Activated CD8-positive, alpha-beta T cell treated with anti-CD3 and anti-CD28 coated beads for 36 hours (primary cell): ENCODE data around the gene CREBBP. TPM values are rescaled to one million over a fixed set of nuclear protein-coding genes. Genes with fewer than 3 reads are reported as not detected.

ENCODE experiments used
- ATAC-seq: fragments of 200-7000 bp; cut with Tn5 transposase; one replicate; pipeline ENCODE4 v1.10.0; 2021; ENCODE audit warnings: mild to moderate bottlenecking, moderate library complexity
- CTCF ChIA-PET: fragments of 350-600 bp; sonication (Branson Sonifier 250); formaldehyde crosslinking; loops from one replicate; lab custom pipeline; 2021; ENCODE audit warnings: antibody characterized with exemption; lab: Charles Lee
- POLR2A ChIA-PET: fragments of 350-600 bp; sonication (Branson Sonifier 250); formaldehyde crosslinking; loops from one replicate; lab custom pipeline; 2021; ENCODE audit warnings: antibody characterized with exemption; lab: Charles Lee
- DNase-seq: peaks from one replicate; pipeline ENCODE4 v3.0.0-alpha.2; 2020
- H3K27ac Mint-ChIP-seq: one replicate; pipeline ENCODE4 v1.8.0; 2021; ENCODE audit warnings: mild to moderate bottlenecking, mixed read lengths
- H3K27me3 Mint-ChIP-seq: one replicate; pipeline ENCODE4 v1.8.0; 2021; ENCODE audit warnings: mixed read lengths
- H3K36me3 Mint-ChIP-seq: one replicate; pipeline ENCODE4 v1.8.0; 2021; ENCODE audit warnings: low read depth, mixed read lengths
- H3K4me1 Mint-ChIP-seq: one replicate; pipeline ENCODE4 v1.8.0; 2021; ENCODE audit warnings: low read depth, mixed read lengths
- H3K4me3 Mint-ChIP-seq: one replicate; pipeline ENCODE4 v1.8.0; 2021; ENCODE audit warnings: mild to moderate bottlenecking, moderate library complexity, mixed read lengths
- H3K9me3 Mint-ChIP-seq: one replicate; pipeline ENCODE4 v1.8.0; 2021; ENCODE audit warnings: mixed read lengths
- intact Hi-C: fragments of 100-400 bp; cut with micrococcal nuclease; formaldehyde crosslinking; loops from one replicate; pipeline ENCODE4 v1.10.0; 2022
- total RNA-seq, 2 experiments: library from RNA; stranded (reverse); gene quantifications; one replicate each; pipeline ENCODE4 v1.2.3, GENCODE V29; 2021
- TF ChIP-seq, protein P1 (sequence below): fragments of 200-600 bp; IDR thresholded peaks from one replicate; pipeline ENCODE4 v1.8.0; 2022; ENCODE audit warnings: antibody characterized with exemption, mild to moderate bottlenecking

The CREBBP gene
- total RNA-seq, 2 experiments from 2014 or later = 27.9 to 33.5 TPM

DNA sequence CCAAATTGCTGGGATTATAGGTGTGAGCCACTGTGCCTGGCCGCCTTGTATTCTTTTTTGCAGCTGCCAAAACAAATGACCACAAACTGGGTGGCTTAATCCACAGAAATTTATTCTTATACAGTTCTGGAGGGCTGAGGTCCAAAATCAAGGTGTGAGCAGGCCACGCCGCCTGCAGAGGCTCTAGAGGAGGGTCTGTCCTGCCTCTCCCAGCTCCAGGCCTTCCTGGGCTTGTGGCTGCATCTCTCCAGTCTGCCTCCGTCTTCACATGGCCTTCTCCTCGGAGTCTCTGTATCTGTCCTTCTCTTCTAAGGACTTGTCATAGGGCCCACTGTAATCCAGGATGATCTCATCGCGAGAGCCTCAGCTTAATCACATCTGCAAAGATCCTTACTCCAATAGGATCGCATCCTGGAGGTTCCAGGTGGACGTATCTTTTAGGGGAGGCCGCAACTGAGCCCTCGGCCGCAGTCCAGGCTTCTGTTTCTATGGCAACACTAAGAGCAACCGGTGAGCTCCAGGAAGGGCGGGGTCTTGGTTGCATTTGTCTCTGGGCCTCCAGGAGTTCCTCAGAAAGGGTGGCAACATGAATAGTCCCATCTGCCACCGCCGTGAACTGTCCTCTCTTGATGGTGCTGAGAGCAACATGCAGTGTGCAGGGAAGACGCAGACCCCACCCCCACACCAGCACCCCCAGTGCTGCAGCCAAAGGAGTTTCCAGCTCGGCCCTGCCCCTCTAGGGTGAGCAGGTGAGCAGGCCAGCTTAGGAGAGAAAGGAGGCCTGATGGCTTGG, 29.5 kb upstream of the CREBBP start:
- no peak for DNase-seq
- Mint-ChIP-seq H3K4me1 (no peaks in the 10 kb centered on the region), H3K27ac (no peak overlapping the region), H3K9me3 (no peaks in the 10 kb centered on the region), H3K4me3 (no peak overlapping the region), H3K36me3 (no peaks in the 10 kb centered on the region), H3K27me3 (no peaks in the 10 kb centered on the region)
- CTCF ChIA-PET = interaction anchor here (1.0 kb wide), 1 partner anchor 138 kb away, joined by 3 read pairs; no protein-coding TSS in a partner anchor
- TF ChIP-seq, protein P1, sequence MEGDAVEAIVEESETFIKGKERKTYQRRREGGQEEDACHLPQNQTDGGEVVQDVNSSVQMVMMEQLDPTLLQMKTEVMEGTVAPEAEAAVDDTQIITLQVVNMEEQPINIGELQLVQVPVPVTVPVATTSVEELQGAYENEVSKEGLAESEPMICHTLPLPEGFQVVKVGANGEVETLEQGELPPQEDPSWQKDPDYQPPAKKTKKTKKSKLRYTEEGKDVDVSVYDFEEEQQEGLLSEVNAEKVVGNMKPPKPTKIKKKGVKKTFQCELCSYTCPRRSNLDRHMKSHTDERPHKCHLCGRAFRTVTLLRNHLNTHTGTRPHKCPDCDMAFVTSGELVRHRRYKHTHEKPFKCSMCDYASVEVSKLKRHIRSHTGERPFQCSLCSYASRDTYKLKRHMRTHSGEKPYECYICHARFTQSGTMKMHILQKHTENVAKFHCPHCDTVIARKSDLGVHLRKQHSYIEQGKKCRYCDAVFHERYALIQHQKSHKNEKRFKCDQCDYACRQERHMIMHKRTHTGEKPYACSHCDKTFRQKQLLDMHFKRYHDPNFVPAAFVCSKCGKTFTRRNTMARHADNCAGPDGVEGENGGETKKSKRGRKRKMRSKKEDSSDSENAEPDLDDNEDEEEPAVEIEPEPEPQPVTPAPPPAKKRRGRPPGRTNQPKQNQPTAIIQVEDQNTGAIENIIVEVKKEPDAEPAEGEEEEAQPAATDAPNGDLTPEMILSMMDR = no peak
- ATAC-seq = no peak
- intact Hi-C loops = no loop called here
- POLR2A ChIA-PET = no interaction called here

- ATAC-seq (no peak), DNase-seq (no peak)
- TF ChIP-seq, protein P1 = no peak
- no peak overlapping the region for H3K4me3 Mint-ChIP-seq
- no peaks in the 10 kb centered on the region for H3K27me3 Mint-ChIP-seq
- no peak overlapping the region for H3K27ac Mint-ChIP-seq
- no peaks in the 10 kb centered on the region for H3K36me3 Mint-ChIP-seq
- ChIA-PET CTCF (no interaction called here), POLR2A (no interaction called here)
- intact Hi-C loops = no loop called here
- no peaks in the 10 kb centered on the region for H3K9me3 Mint-ChIP-seq
- no peaks in the 10 kb centered on the region for H3K4me1 Mint-ChIP-seq
Observed at GRCh38 chr16:3908951-3909437, 28.5 kb upstream of the CREBBP start.

DNA sequence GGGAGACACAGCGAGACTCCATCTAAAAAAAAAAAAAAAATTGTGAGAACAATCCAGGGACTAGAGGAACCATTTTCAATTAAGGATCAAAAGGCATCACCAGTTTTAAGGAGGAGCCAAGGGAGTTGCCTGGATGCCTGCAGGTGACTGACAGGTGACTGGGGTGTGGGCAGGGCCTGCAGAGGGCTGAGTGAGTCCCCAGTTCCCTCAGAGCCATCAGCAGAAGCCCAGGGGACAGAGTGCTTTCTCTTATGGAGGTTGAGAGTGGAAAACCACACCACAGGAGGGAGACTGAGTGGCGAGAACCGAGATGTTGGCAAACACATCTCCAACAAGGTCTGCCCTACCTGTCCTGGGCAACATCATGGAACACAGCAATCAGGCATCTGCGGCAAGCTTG, 27.1 kb upstream of the CREBBP start:
- TF ChIP-seq, protein P1 = no peak
- intact Hi-C loops = no loop called here
- ATAC-seq = no peak
- Mint-ChIP-seq H3K9me3 (no peaks in the 10 kb centered on the region), H3K36me3 (no peaks in the 10 kb centered on the region), H3K4me3 (no peak overlapping the region), H3K27ac (no peak overlapping the region), H3K27me3 (no peaks in the 10 kb centered on the region), H3K4me1 (no peaks in the 10 kb centered on the region)
- ChIA-PET CTCF (no interaction called here), POLR2A (no interaction called here)
- DNase-seq = no peak

DNA sequence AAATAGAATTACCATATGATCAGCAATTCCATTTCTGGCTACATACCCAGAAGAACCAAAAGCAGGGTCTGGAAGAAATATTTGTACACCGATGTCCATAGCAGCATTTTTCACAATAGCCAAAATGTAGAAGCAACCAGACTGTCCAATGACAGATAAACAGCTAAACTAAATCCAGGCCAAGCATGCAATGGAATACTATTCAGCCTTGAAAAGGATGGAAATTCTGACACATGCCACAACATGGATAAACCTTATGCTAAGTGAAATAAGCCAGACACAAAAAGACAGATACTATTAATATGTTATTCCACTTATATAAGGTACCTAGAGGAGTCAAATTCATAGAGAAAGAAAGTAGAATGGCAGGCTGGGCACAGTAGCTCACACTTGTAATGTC, 25.9 kb upstream of the CREBBP start:
- no peaks in the 10 kb centered on the region for H3K27me3 Mint-ChIP-seq
- POLR2A ChIA-PET = no interaction called here
- H3K27ac Mint-ChIP-seq = no peak overlapping the region
- CTCF ChIA-PET = no interaction called here
- H3K36me3 Mint-ChIP-seq = no peaks in the 10 kb centered on the region
- ATAC-seq (no peak), DNase-seq (no peak)
- H3K4me1 Mint-ChIP-seq = no peaks in the 10 kb centered on the region
- TF ChIP-seq, protein P1 = no peak
- no peak overlapping the region for H3K4me3 Mint-ChIP-seq
- no peaks in the 10 kb centered on the region for H3K9me3 Mint-ChIP-seq
- intact Hi-C loops = no loop called here

DNA sequence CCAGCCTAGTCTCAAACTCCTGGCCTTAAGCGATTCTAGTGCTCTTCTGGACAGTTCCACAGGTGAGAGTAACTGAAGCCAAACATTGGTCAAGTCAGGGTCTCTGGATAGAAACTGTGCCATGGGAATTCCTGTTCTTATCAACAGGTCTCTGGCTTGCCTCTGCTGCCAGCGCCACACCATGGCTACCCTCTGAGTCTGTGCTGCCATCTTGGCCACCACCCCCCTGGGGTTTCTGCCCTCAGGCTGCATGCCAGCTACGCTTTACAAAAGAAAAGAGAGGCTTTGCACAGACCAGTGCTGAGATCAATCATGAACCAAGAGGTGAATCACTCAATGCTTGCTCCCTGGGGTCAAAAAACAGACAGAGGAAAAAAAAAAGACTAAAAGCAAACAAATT, 24.4 kb upstream of the CREBBP start:
- no peaks in the 10 kb centered on the region for H3K27me3 Mint-ChIP-seq
- TF ChIP-seq, protein P1 = no peak
- intact Hi-C loops = no loop called here
- ChIA-PET CTCF (interaction anchor here (1.1 kb wide), 1 partner anchor 15 kb away, joined by 3 read pairs; no protein-coding TSS in a partner anchor), POLR2A (interaction anchor here (0.6 kb wide), 1 partner anchor 361 kb away, joined by 3 read pairs; no protein-coding TSS in a partner anchor)
- H3K9me3 Mint-ChIP-seq = no peaks in the 10 kb centered on the region
- H3K27ac Mint-ChIP-seq = no peak overlapping the region
- no peaks in the 10 kb centered on the region for H3K36me3 Mint-ChIP-seq
- no peak for ATAC-seq
- no peaks in the 10 kb centered on the region for H3K4me1 Mint-ChIP-seq
- no peak for DNase-seq
- no peak overlapping the region for H3K4me3 Mint-ChIP-seq
